OCI-LY7 (cell line): ENCODE measurements around the gene CCR7. TPM values are rescaled to one million over a fixed set of nuclear protein-coding genes. Genes with fewer than 3 reads are reported as not detected.
A peak's percentile ranks its signal among the peaks of the same experiment; 100 is the strongest.

Experiments used
- BruUV-seq: library from RNA; stranded (reverse); fragments of 400-500 nt; replicated peaks from 2 replicates; lab custom pipeline; 2021; lab: Mats Ljungman, UMichigan
- CTCF ChIA-PET: fragments of 300-600 bp; sonication (Branson Sonifier 250); formaldehyde crosslinking; loops from one replicate; lab custom pipeline; 2022; ENCODE audit warnings: antibody characterized with exemption; ENCODE audit not compliant: unreplicated experiment; lab: Charles Lee
- POLR2A ChIA-PET: fragments of 300-600 bp; sonication (Branson Sonifier 250); formaldehyde crosslinking; loops from one replicate; lab custom pipeline; 2022; ENCODE audit warnings: antibody characterized with exemption; lab: Charles Lee
- DNase-seq: peaks from one replicate; pipeline ENCODE4 v3.0.0-alpha.2; 2015; ENCODE audit warnings: low spot score
- H2AFZ ChIP-seq: fragments of 200-600 bp; sonication (generic), shearing (Covaris generic); 2 replicates; pipeline ENCODE4 v1.6.1; 2014; ENCODE audit warnings: mild to moderate bottlenecking, antibody characterized with exemption, low read length, moderate library complexity
- H3K27ac ChIP-seq: fragments of 200-600 bp; sonication (generic); 2 replicates; pipeline ENCODE4 v1.5.1; 2014; ENCODE audit warnings: mixed run types, low read depth, mild to moderate bottlenecking, moderate library complexity, low read length, inconsistent platforms; ENCODE audit not compliant: poor library complexity, severe bottlenecking
- H3K36me3 ChIP-seq: fragments of 200-600 bp; sonication (generic); 2 replicates; pipeline ENCODE4 v1.6.1; 2014; ENCODE audit warnings: mild to moderate bottlenecking, antibody characterized with exemption, low read length, moderate library complexity, mixed read lengths; ENCODE audit not compliant: insufficient read depth
- H3K4me1 ChIP-seq: fragments of 200-600 bp; sonication (generic); 2 replicates; pipeline ENCODE4 v1.5.1; 2014; ENCODE audit warnings: mild to moderate bottlenecking, low read length; ENCODE audit not compliant: insufficient read depth, poor library complexity, severe bottlenecking
- H3K4me2 ChIP-seq: fragments of 200-600 bp; sonication (generic); 2 replicates; pipeline ENCODE4 v1.6.1; 2014; ENCODE audit warnings: mild to moderate bottlenecking, low read length
- H3K4me3 ChIP-seq: fragments of 200-600 bp; sonication (generic); 2 replicates; pipeline ENCODE4 v1.5.1; 2014; ENCODE audit warnings: mild to moderate bottlenecking, low read depth, low read length; ENCODE audit not compliant: poor library complexity, severe bottlenecking
- H3K79me2 ChIP-seq: fragments of 200-600 bp; sonication (generic); 2 replicates; pipeline ENCODE4 v1.6.1; 2016; ENCODE audit warnings: low read depth, mild to moderate bottlenecking, low read length, moderate library complexity, mixed read lengths; ENCODE audit not compliant: insufficient read depth
- H3K9me2 ChIP-seq: fragments of 200-600 bp; sonication (generic); 2 replicates; pipeline ENCODE4 v1.6.1; 2016; ENCODE audit warnings: mild to moderate bottlenecking, low read length, mixed read lengths; ENCODE audit not compliant: insufficient read depth
- H3K9me3 ChIP-seq: fragments of 200-600 bp; sonication (generic); 2 replicates; pipeline ENCODE4 v1.6.1; 2014; ENCODE audit warnings: mild to moderate bottlenecking, mixed run types, low read length, mixed read lengths
- H4K20me1 ChIP-seq: fragments of 200-600 bp; sonication (generic); 2 replicates; pipeline ENCODE4 v1.6.1; 2014; ENCODE audit warnings: mild to moderate bottlenecking, antibody characterized with exemption, low read length, moderate library complexity, mixed read lengths; ENCODE audit not compliant: insufficient read depth
- CTCF ChIP-seq: fragments of 200-600 bp; sonication (generic); conservative IDR thresholded peaks from 2 replicates; pipeline ENCODE4 v1.5.1; 2014; ENCODE audit warnings: mild to moderate bottlenecking, antibody characterized with exemption, low read length, moderate library complexity, mixed read lengths
- EZH2phosphoT487 ChIP-seq: fragments of 200-600 bp; sonication (generic); IDR thresholded peaks from 2 replicates; pipeline ENCODE4 v1.6.1; 2018; ENCODE audit warnings: low read depth, borderline replicate concordance, mild to moderate bottlenecking, mixed run types, antibody characterized with exemption, low read length, moderate library complexity, mixed read lengths
- intact Hi-C: fragments of 100-400 bp; cut with micrococcal nuclease; formaldehyde crosslinking; loops from one replicate; pipeline ENCODE4 v1.10.0; 2022; ENCODE audit not compliant: unreplicated experiment
- total RNA-seq, 2 experiments: library from RNA; depleted of rRNA in 1 of 2; stranded (reverse); fragments of >200 nt in 1 of 2; shearing (Covaris generic) in 1 of 2; gene quantifications; 2 replicates each; pipeline ENCODE4 v1.2.3, GENCODE V29; 2014 to 2022

Gene CCR7
- total RNA-seq, 2 experiments from 2014 or later, result 0.48 to 2.3 TPM

GRCh38 chr17:40600486-40601046 lies 35.3 kb upstream of the CCR7 start:
- TF ChIP-seq EZH2phosphoT487, result no peak
- TF ChIP-seq CTCF, result no peak
- Histone ChIP-seq H3K4me1 (peaks cover 42% of the 10 kb centered on the region), H3K9me2 (no peaks in the 10 kb centered on the region), H3K4me2 (no peak overlapping the region), H3K27ac (no peak overlapping the region), H3K9me3 (peaks cover 9% of the 10 kb centered on the region; the same call in 1 of the 2 replicates), H2AFZ (no peak overlapping the region), H3K79me2 (no peaks in the 10 kb centered on the region), H3K4me3 (no peak overlapping the region), H3K36me3 (no peaks in the 10 kb centered on the region), H4K20me1 (no peaks in the 10 kb centered on the region)
- POLR2A ChIA-PET, result no interaction called here
- intact Hi-C loops, result no loop called here
- BruUV-seq, result no TSS peak
- CTCF ChIA-PET, result no interaction called here
- DNase-seq, result no peak

GRCh38 chr17:40599468-40599763 lies 34.1 kb upstream of the CCR7 start:
- BruUV-seq, result no TSS peak
- Histone ChIP-seq H3K79me2 (no peaks in the 10 kb centered on the region), H3K4me2 (peak overlapping the region; percentile 60), H2AFZ (peak overlapping the region; percentile 88), H3K27ac (peak overlapping the region; percentile 59), H3K36me3 (no peaks in the 10 kb centered on the region), H3K4me3 (peak overlapping the region; percentile 25), H3K9me2 (no peaks in the 10 kb centered on the region), H3K4me1 (peaks cover 44% of the 10 kb centered on the region), H4K20me1 (no peaks in the 10 kb centered on the region), H3K9me3 (peaks cover 9% of the 10 kb centered on the region; the same call in 1 of the 2 replicates)
- ChIA-PET POLR2A (no interaction called here), CTCF (no interaction called here)
- DNase-seq, result no peak
- intact Hi-C loops, result loop anchor here (2.0 to 10.0 kb wide), 2 partner anchors 15 to 1085 kb away; partner anchors contain the start of gene EIF1
- no peak for TF ChIP-seq EZH2phosphoT487
- no peak for TF ChIP-seq CTCF
